ENCODE results near the gene CYP1A2.
A peak's percentile ranks its signal among the peaks of the same experiment; 100 is the strongest.

GRCh38 chr15:74787251-74788041 is 38.8 kb downstream of the CYP1A2 start:
- peak; percentile 80 for TF ChIP-seq CTCF (IDR thresholded peaks at IDR 0.05; ENCODE audit: low read depth, low read length)
- no peak for TF ChIP-seq POLR2A (IDR thresholded peaks at IDR 0.05; ENCODE audit: extremely low read depth, insufficient read length)
- peak; percentile 59 for TF ChIP-seq MYC (IDR thresholded peaks at IDR 0.05; ENCODE audit: low read depth, low read length)

All from NB4 (cell line).